GM12892 (cell line): Measurements from ENCODE around the gene MME.
"Not testable (repeated sequence)": the region's sequence is repeated elsewhere in the genome, so short reads cannot be mapped to it uniquely, and the experiment has no call there.

Experiments
- DNase-seq: peaks from one replicate; pipeline ENCODE4 v3.0.0; 2011; ENCODE audit not compliant: insufficient read length
- FAIRE-seq: peaks from 2 replicates; lab custom pipeline; 2011; peaks lifted over from hg19 to GRCh38; lab: Jason Lieb, UNC
- POLR2A ChIP-seq: IDR thresholded peaks from 2 replicates; pipeline ENCODE4 v1.6.1; 2011; ENCODE audit warnings: low read depth, low read length, control low read depth
- POLR2AphosphoS5 ChIP-seq: IDR thresholded peaks from 2 replicates; pipeline ENCODE4 v1.6.1; 2011; ENCODE audit warnings: low read depth, low read length, control low read depth
- TAF1 ChIP-seq: IDR thresholded peaks from 2 replicates; pipeline ENCODE4 v1.6.1; 2011; ENCODE audit warnings: low read depth, mild to moderate bottlenecking, control low read depth, low read length, borderline replicate concordance

MME gene

DNA sequence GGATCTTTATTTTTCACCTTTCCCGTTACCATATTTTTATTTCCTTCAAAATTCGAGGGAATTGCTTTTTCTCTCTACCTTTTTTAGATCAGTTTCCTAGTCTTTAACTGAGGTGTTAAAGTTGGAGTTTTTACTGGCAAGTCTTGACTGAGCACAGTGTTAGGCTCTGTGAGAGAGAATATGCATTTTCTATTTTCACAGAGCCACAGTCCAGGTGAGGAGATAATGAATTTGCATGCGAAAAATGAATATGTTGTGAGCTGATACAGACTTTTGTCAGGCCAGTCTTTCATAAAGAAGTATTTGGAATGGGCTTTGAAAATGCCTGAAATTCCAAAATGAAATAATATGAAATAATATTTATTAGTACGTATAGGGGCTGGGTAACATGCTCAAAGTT lies 31.9 kb downstream of the MME start:
- DNase-seq, result no peak
- no peak for TF ChIP-seq POLR2A
- TF ChIP-seq TAF1, result no peak
- no peak for TF ChIP-seq POLR2AphosphoS5
- no peak for FAIRE-seq

DNA sequence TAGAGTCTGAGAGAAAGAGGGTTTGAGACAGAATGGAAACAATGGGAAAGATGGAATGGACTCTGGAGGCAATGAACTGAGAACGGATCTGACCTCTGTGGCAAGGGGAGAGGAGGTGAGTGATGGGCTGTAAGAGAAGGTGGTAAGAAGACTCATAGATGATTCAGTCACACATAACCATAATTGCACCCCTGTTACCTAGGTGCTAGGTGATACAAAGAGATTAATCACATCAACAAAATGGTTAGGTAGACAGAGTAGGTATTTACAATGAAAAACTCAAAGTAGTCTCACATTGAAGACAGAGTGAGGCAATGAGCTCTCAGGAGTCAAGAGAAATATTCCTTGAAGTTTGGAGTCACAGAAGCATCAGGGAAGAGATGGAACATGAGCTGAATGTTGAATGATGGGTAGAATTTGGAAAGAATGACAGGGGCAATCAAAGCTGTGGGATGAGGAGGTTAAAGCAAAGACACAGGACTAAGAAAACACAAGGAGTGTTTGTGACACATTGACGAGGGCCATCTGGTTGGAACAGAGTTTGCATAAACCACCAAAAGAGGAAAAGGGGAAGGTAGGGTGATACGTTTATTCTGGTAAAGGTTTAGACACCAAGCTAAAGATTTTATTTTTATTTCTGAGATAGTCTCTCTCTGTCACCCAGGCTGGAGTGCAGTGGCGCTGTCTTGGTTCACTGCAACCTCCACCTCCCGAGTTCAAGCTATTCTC lies 32.7 kb downstream of the MME start:
- no peak for FAIRE-seq
- no peak for DNase-seq
- no peak for TF ChIP-seq POLR2AphosphoS5
- no peak for TF ChIP-seq POLR2A
- no peak for TF ChIP-seq TAF1

DNA sequence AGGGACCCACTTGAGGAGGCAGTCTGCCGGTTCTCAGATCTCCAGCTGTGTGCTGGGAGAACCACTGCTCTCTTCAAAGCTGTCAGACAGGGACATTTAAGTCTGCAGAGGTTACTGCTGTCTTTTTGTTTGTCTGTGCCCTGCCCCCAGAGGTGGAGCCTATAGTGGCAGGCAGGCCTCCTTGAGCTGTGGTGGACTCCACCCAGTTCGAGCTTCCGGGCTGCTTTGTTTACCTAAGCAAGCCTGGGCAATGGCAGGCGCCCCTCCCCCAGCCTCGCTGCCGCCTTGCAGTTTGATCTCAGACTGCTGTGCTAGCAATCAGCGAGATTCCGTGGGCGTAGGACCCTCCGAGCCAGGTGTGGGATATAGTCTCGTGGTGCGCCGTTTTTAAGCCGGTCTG lies 44.6 kb downstream of the MME start:
- not testable (repeated sequence) for DNase-seq, FAIRE-seq

DNA sequence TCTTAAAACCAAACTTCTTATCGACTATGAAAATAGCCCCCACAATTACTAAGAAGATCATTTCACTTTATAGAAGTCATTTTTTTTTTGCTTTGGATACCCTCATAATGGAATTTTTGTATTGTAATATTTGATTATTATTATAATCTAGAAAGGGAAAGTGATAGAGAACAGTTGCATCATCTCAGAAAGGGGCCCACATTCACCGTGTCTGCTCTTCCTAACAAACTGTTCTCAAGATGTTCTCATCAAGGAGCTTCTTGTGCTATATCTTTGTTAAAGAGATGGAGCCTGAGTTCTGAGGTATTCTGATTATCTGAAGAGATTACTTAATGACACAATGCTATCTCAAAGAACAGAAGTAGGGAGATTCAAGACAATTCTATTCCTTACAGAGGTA lies 49.3 kb downstream of the MME start:
- TF ChIP-seq TAF1 (no peak), POLR2A (no peak), POLR2AphosphoS5 (no peak)
- FAIRE-seq (no peak), DNase-seq (no peak)

DNA sequence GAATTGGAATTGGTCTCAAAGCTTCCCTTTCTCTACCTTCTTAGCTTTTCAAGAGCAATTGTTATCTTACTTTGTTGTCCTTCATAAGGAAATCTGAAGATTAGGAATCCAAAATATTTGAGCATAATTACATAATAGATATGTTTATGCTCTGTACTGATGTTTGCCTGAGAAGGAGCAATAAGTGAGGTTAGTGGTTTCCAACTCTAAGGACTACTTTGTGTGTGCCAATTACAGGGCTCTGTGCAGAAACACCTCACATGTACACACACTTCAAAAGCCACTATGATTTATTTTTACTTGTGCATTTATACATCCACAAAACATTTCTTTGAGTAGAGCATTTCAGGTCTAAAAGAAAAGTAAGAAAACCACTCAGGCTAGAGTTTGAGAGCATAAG lies 49.9 kb downstream of the MME start:
- TF ChIP-seq TAF1, result no peak
- DNase-seq (no peak), FAIRE-seq (no peak)

DNA sequence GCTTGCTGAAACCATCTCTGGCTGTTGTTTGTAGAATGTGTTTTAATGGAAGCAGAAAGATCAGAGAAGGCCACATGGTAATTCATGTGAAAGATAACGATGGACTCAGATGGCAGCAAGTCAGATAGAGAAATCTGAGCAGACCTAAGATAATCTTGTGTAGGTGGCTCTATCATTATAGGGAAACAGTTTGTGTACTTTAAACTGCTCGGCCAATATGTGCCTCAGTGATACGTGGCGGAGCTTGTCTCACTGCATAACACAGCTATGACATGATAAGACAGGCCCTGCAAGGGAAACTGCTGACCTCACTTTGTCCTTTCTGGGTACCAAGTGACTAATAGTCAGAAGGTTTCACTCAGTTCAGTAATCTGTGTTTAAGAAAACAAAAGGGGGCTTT lies 51.0 kb downstream of the MME start:
- DNase-seq (no peak), FAIRE-seq (peak; percentile 48)
- TF ChIP-seq POLR2A, result no peak
- TF ChIP-seq TAF1, result no peak
- TF ChIP-seq POLR2AphosphoS5, result no peak

DNA sequence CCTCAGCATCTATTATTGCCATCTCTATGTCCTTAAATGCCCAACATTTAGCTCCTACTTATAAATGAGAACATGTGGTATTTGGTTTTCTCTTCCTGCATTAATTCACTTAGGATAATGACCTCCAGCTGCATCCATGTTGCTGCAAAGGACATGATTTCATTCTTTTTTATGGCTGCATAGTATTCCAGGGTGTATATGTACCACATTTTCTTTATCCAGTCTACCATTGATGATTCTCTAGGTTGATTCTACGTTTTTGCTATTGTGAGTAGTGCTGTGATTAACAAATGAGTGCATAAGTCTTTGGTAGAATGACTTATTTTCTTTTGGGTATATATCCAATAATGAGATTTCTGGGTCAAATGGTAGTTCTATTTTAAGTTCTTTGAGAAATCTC lies 54.2 kb downstream of the MME start:
- FAIRE-seq, DNase-seq: not testable (repeated sequence)

DNA sequence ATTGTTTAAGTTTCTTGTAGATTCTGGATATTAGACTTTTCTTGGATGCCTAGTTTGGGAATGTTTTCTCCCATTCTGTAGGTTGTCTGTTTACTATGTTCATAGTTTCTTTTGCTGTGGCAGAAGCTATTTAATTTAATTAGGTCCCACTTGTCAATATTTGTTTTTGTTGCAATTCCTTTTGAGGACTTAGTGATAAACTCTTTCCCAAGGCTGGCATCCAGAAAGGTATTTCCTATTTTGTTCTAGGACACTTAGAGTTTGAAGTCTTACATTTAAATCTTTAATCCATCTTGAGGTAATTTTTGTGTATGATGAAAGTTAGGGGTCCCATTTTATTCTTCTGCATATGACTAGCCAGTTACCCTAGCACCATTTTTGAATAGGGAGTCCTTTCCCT lies 54.9 kb downstream of the MME start:
- FAIRE-seq (no peak), DNase-seq (no peak)
- TF ChIP-seq TAF1 (no peak), POLR2AphosphoS5 (no peak), POLR2A (no peak)

DNA sequence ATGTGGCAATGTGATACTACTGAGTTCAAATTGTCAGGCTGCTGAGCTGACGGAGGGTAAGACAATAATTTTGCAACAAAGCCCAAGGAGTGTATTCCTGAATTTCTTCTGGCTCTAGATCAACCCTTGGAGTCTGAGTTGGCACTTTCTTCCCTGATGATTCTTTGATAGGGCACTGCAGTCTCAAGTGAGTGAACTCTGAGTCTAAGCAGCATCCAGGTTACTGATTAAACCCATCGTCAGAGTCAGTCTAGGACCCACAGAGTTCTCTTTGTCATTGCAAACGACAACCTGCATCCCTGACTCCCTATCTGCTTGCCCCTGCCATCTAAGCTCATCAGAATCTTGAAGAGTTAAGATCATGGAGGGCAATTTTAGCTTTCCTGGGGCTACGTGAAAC lies 58.6 kb downstream of the MME start:
- TF ChIP-seq POLR2A (no peak), POLR2AphosphoS5 (no peak), TAF1 (no peak)
- FAIRE-seq (no peak), DNase-seq (no peak)

DNA sequence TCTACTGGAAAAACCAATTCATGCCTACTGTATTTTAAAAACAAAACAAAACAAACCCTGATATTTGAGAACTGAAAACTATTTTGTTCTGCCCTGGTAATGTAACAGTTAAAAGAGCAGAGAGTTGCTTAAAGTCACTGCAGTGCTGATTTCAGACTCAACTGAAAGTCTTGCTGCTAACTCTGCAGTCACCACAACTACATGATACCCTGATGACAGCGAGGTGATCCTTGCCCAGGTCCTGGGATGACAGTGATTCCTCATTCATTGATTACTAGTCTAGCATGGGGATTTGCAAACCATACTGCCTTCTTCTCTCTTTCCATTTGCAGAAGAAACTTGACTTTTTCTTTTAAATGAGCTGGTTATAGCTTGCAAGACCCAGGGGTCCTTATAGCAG lies 67.5 kb downstream of the MME start:
- no peak for TF ChIP-seq POLR2A
- no peak for TF ChIP-seq TAF1
- TF ChIP-seq POLR2AphosphoS5, result no peak
- FAIRE-seq, result no peak
- DNase-seq, result no peak

DNA sequence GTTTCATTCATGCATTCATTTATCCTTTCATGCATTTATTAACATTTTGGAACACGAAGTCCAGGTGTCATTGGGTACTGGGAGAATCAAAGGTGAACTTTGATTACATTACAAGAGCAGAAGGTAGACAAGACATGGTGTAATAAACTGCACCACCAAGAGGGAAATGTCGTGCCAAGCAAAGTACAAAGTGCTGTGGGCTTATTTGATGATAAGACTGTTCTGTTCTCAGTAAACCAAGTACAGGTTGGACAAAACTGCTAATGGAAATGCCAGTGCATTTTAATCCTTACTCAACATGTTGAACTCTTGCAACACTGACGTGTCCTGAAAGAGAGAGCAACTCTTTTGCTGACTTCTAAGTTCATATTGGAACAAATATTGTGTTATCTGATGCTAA lies 69.4 kb downstream of the MME start:
- FAIRE-seq (no peak), DNase-seq (no peak)
- TF ChIP-seq POLR2A (no peak), POLR2AphosphoS5 (no peak), TAF1 (no peak)

DNA sequence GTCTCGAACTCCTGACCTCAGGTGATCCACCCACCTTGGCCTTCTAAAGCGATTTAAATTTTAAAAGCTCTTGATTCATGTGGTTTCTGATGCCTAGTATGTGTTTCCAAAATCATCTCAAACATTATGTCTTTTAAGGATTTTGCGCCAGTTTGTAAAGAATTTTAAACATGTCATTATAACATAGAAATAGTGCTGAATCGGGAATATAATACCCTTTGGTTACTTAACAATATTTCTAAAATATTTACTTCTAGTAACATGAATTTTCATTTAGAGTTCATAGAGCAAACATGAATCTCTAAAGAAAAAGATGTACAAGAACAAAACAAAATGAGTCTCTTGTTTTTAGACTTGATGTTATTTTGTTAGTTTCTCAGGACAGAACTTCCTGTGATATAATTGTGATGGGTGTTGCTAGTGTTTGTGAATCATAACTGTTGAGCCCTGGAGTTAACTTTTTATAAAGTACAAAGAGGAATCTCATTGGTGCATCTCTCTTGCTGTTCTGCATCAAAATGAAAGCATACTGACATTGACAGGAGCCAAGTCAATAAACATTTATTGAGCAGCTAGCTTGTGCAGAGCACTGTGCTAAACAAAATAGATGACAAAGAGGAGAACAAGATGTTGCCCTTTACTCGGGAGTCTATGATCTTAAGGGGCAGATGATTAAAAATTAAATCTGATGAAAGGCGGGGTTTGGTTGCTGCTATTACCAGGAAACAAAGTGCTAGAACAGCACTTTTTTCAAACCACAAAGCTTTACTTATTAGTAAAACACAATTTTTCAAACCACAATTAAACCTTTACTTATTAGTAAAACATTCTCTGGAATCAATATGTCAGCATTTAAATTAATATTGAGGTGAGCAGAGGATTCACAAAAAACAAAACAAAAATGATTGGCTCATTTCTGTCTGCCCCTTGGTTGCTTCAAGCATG lies 73.4 kb downstream of the MME start:
- DNase-seq, result no peak
- no peak for FAIRE-seq
- no peak for TF ChIP-seq TAF1
- no peak for TF ChIP-seq POLR2A
- TF ChIP-seq POLR2AphosphoS5, result no peak
